KOPT-K1 (cell line): Measurements from ENCODE around the gene TNP2.
A peak's percentile ranks its signal among the peaks of the same experiment; 100 is the strongest.

Source experiments
- H3K27ac ChIP-seq: fragments of 200-600 bp; sonication (generic); 2 replicates; pipeline ENCODE4 v1.5.1; 2016; ENCODE audit warnings: antibody characterized with exemption, mild to moderate bottlenecking, low read depth, low read length; ENCODE audit not compliant: poor library complexity, severe bottlenecking
- H3K36me3 ChIP-seq: fragments of 200-600 bp; sonication (generic); 2 replicates; pipeline ENCODE4 v1.5.1; 2017; ENCODE audit warnings: antibody characterized with exemption, mild to moderate bottlenecking, low read length, moderate library complexity; ENCODE audit not compliant: insufficient read depth
- H3K9me3 ChIP-seq: fragments of 200-600 bp; sonication (generic); 2 replicates; pipeline ENCODE4 v1.5.1; 2017; ENCODE audit warnings: antibody characterized with exemption, low read length, mild to moderate bottlenecking; ENCODE audit not compliant: insufficient read depth, poor library complexity, severe bottlenecking

TNP2 gene

DNA sequence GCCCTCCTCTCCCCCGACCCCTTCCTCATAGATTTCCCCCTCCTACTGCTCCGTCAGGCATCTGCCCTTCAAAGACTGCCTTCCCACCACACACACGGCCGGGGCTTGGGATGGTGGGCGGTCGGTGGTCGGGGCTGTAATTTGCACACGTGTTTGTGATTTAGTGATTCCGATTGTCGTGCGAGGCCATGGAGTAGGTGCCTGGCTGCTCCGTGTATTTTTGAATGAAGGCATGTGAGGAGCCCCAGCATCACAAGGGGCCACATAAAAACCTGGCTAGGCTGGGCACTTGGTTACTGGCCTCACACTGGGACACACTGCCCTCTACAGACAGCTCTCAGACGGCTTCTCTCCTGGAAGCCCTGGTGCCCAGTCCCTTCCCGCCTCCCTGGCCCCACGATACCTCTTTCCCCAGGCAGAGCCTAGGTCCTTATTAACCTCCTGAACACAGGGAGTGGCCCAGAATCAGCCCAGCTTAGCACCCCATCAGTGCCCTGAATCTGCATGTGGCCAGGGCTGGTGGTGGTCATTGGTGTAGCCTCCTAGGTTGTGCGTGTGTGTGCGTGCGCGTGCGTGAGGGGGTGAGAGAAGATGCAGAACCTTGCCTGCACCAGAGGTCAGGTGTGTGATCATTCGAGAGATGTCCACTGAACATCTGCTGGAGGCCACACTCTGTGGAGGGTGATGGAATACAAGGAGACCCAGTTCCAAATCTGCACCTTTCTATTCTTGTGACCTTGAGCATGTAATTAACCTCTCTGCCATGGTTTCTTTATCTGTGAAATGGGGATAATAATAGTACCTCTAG lies 11.8 kb downstream of the TNP2 start:
- H3K9me3 ChIP-seq, result no peaks in the 10 kb centered on the region
- H3K27ac ChIP-seq, result peak overlapping the region; percentile 92
- H3K36me3 ChIP-seq, result peaks cover 33% of the 10 kb centered on the region

DNA sequence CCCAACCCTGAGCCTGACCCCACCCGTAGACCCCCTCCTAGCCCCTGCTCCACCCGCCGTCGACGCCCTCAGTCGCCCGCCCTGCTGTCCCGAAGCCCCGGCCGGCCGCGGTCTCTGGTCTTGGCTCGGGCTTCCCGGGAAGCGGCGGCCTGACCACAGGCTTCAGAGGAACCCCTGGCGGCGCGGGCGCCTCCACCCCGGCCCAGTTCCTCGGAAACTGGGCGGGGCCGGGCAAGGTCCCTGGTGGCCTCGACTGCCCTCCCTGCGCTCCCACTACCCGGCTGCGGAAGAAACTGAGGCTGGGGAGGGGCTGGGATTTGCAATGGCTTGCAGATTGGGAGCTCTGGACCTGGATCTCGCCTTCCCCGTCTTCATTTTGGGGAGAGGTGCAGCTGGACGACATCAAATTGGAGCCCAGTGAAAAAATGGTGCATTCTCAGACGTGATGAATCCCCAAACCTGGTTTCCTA lies 12.4 kb downstream of the TNP2 start:
- Histone ChIP-seq H3K27ac (peak overlapping the region; percentile 92), H3K36me3 (peaks cover 39% of the 10 kb centered on the region), H3K9me3 (no peaks in the 10 kb centered on the region)

- H3K36me3 ChIP-seq, result peaks cover 46% of the 10 kb centered on the region
- peak within 1 kb of the TSS; percentile 92 for H3K27ac ChIP-seq
- H3K9me3 ChIP-seq, result no peaks in the 10 kb centered on the region
Measured at GRCh38 chr16:11255737-11256660, 13.1 kb downstream of the TNP2 start, which contains the start of gene SOCS1. Gene SOCS1 (minus strand): TSS chr16:11256204. CDS start chr16:11255478, 726 bp downstream.

DNA sequence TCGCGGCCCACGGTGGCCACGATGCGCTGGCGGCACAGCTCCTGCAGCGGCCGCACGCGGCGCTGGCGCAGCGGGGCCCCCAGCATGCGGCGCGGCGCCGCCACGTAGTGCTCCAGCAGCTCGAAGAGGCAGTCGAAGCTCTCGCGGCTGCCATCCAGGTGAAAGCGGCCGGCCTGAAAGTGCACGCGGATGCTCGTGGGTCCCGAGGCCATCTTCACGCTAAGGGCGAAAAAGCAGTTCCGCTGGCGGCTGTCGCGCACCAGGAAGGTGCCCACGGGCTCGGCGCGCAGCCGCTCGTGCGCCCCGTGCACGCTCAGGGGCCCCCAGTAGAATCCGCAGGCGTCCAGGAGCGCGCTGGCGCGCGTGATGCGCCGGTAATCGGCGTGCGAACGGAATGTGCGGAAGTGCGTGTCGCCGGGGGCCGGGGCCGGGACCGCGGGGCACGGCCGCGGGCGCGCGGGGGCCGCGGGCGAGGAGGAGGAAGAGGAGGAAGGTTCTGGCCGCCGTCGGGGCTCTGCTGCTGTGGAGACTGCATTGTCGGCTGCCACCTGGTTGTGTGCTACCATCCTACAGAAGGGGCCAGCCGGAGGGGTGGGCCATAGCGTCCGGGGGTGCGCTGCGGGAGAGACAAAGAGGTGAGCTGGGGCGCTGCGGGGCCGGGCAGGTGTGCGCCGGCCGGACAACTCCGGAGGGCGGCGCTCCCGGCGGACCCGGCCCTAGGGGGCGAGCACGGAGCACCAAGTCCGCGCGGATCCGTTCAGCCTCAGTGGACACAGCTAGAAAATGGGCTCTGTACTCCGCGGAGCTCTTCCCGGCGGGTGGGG lies 14.0 kb downstream of the TNP2 start:
- Histone ChIP-seq H3K36me3 (peaks cover 54% of the 10 kb centered on the region), H3K27ac (peak overlapping the region; percentile 92), H3K9me3 (no peaks in the 10 kb centered on the region)

GRCh38 chr16:11253995-11254912 lies 14.9 kb downstream of the TNP2 start:
- H3K9me3 ChIP-seq, result no peaks in the 10 kb centered on the region
- peak overlapping the region; percentile 92 for H3K27ac ChIP-seq
- peaks cover 62% of the 10 kb centered on the region for H3K36me3 ChIP-seq

- peak overlapping the region; percentile 92 for H3K27ac ChIP-seq
- peaks cover 68% of the 10 kb centered on the region for H3K36me3 ChIP-seq
- no peaks in the 10 kb centered on the region for H3K9me3 ChIP-seq
Measured at GRCh38 chr16:11253009-11253994, 15.8 kb downstream of the TNP2 start.

DNA sequence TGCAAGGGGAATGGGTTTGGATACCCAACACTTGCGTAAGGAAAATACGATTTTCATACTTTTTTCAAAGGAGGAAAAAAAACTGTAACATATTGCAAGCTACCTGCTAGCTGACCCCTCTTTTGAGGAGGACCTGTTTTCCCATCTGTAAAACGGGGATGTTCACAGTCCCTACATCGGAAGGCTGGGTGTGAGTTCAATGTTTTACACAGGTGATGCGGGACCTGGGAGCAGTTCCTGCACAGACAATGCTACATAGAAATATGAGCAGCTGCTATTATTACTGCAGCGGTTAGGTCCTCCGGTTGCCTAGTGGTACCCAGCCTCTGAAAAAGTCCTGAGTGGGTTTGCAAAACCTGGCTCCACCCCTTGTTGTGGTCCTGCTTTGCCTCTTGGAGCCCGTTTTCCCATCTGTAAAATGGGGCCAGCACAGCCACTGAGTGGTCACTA lies 16.6 kb downstream of the TNP2 start:
- peaks cover 76% of the 10 kb centered on the region for H3K36me3 ChIP-seq
- peak overlapping the region; percentile 92 for H3K27ac ChIP-seq
- H3K9me3 ChIP-seq, result no peaks in the 10 kb centered on the region

DNA sequence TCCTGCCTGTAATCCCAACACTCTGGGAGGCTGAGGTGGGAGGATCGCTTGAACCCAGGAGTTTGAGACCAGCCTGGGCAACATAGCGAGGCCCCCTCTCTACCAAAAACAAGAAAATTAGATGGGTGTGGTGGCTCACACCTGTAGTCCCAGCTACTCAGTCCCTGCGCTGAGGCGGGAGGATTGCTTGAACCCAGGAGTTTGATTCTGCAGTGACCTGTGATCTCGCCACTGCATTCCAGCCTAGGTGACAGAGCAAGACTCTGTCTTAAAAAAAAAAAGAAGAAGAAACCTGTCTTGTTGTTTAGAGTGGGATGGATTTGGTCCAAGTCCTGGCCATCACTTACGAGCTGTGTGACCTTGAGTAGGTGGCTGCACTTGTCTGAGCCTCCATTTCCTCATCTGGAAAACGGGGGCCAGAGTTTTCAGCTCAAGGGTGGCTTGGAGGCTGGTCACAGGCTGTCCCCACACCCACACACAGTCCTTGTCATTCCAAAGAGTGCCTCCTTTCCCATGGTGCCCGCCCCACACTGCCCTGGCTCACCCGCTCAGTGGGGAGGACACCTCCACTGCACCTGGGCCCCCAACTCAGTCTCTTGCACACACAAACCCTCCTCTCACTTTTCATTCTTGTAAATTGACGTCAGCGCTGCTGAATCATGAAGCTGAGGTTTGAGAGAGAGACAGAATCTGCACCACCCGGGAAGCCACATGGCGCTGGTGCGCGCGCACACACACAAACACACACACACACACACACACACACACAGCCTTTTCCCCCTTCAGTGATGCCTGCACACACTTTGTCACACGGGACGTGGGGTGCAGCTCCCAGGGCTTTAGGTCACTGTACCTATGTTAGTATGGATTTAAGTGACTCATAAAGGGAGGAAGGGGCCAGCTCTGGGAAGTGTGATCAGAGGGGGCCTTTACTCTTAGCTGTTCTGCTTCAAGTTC lies 17.3 kb downstream of the TNP2 start:
- peaks cover 76% of the 10 kb centered on the region for H3K36me3 ChIP-seq
- no peaks in the 10 kb centered on the region for H3K9me3 ChIP-seq
- H3K27ac ChIP-seq, result peak overlapping the region; percentile 92

DNA sequence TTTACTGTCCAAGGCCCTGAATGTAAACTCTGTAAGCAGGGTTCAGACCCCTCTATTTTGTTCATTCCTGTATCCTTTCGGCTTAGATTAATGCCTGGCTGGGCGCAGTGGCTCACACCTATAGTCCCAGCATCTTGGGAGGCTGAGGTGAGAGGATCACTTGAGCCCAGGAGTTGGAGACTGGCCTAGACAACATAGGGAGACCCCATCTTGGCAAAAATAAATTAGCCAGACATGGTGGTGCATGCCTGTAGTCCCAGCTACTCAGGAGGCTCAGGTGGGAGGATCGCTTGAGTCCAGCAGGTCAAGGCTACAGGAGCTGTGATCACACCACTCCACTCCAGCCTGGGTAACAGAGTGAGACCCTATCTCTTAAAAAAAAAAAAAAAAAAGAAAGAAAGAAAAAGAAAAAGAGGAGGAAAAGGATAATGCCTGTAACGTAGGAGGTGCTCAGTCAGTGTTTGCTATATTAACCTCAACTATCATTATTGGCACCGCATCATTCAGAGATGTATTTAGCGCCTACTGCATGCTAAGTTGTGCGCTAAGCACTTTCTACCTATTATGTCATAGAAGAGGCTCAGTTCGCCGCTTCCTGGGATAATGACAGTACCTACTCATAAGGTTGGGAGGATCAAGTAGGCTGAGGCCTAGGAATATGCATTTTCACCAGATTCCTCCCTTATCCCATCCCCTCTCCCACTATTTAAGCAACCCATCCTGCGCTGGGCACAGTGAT lies 18.2 kb downstream of the TNP2 start:
- peak overlapping the region; percentile 92 for H3K27ac ChIP-seq
- peaks cover 76% of the 10 kb centered on the region for H3K36me3 ChIP-seq

DNA sequence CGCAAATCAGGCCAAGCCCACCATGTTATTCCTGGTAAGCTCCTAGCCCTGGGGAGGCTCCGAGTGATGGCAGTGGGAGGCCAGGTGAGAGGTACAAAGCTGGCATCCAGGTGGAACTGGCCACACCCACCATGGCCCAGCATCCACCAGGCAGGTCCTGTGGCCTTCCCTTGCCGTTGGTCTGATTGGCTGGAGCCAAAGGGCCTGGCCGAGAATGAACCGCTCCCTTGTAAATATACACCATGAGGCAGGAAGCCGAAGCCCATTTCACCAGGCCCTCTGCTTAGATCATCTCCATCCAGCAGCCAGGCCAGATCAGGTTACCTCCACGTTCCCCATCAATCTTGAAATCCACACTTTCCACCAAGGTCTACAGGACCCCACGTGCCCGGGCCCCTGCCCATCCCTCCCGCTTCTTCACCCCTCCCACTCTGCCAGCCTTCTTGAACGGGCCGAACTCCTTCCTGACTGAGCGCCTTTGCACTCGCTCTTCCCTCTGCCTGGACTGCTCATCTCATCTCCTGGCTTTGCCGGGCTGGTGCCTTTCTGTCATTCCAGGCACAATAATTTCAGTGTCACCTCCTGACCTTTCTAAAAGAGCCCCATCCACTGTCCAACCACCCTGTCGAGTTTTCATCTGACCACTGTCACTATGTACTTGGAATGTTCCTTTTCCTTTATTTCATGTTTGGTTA lies 18.9 kb downstream of the TNP2 start:
- Histone ChIP-seq H3K9me3 (no peaks in the 10 kb centered on the region), H3K27ac (peak overlapping the region; percentile 92)

More for the DNA sequence above, 18.2 kb downstream of the TNP2 start:
- no peaks in the 10 kb centered on the region for H3K9me3 ChIP-seq

More for the DNA sequence above, 18.9 kb downstream of the TNP2 start:
- peaks cover 72% of the 10 kb centered on the region for H3K36me3 ChIP-seq
